Measurements from ENCODE around the gene NUDT8.

- no peak for TF ChIP-seq FOXK2 (IDR thresholded peaks at IDR 0.05)
- TF ChIP-seq L3MBTL2 (conservative IDR thresholded peaks at IDR 0.05) = no peak
- TF ChIP-seq SP1 (IDR thresholded peaks at IDR 0.05) = no peak
- no peak for TF ChIP-seq TARDBP (IDR thresholded peaks at IDR 0.05)
- TF ChIP-seq FOXM1 (IDR thresholded peaks at IDR 0.05; ENCODE audit: borderline replicate concordance) = no peak
- no peak for TF ChIP-seq HDGF (IDR thresholded peaks at IDR 0.05; ENCODE audit: borderline replicate concordance)
- TF ChIP-seq FOXA1 (IDR thresholded peaks at IDR 0.05) = no peak
- TF ChIP-seq SUZ12 (IDR thresholded peaks at IDR 0.05) = no peak
These were observed 36.2 kb downstream of the NUDT8 start for GRCh38 chr11:67593565-67593905.
